Measurements from ENCODE around the gene VWDE.
"Not testable (repeated sequence)": the region's sequence is repeated elsewhere in the genome, so short reads cannot be mapped to it uniquely, and the experiment has no call there.

VWDE gene

GRCh38 chr7:12401538-12402364 is 1.9 kb downstream of the VWDE start:
- no peak for DNase-seq (ENCODE audit: low read depth, low spot score)

GRCh38 chr7:12398186-12398585 is 5.5 kb downstream of the VWDE start:
- no peak for DNase-seq (ENCODE audit: low read depth, low spot score)

- DNase-seq (ENCODE audit: low read depth, low spot score): no peak
Observed at GRCh38 chr7:12397671-12398070, 6.0 kb downstream of the VWDE start.

- not testable (repeated sequence) for DNase-seq (ENCODE audit: low read depth, low spot score)
Observed at GRCh38 chr7:12396670-12397069, 7.0 kb downstream of the VWDE start.

- no peak for DNase-seq (ENCODE audit: low read depth, low spot score)
Observed at GRCh38 chr7:12391922-12392615, 11.6 kb downstream of the VWDE start.

GRCh38 chr7:12389089-12389700 is 14.5 kb downstream of the VWDE start:
- peak; percentile 15 for DNase-seq (ENCODE audit: low read depth, low spot score)

GRCh38 chr7:12386313-12386740 is 17.3 kb downstream of the VWDE start:
- no peak for DNase-seq (ENCODE audit: low read depth, low spot score)

GRCh38 chr7:12385364-12385786 is 18.3 kb downstream of the VWDE start:
- no peak for DNase-seq (ENCODE audit: low read depth, low spot score)

GRCh38 chr7:12383377-12383776 is 20.3 kb downstream of the VWDE start:
- no peak for DNase-seq (ENCODE audit: low read depth, low spot score)

- no peak for DNase-seq (ENCODE audit: low read depth, low spot score)
Observed at GRCh38 chr7:12378389-12378788, 25.3 kb downstream of the VWDE start.

- DNase-seq (ENCODE audit: low read depth, low spot score): no peak
Observed at GRCh38 chr7:12377406-12377805, 26.3 kb downstream of the VWDE start.

- no peak for DNase-seq (ENCODE audit: low read depth, low spot score)
Observed at GRCh38 chr7:12373580-12374263, 29.9 kb downstream of the VWDE start.

- no peak for DNase-seq (ENCODE audit: low read depth, low spot score)
Observed at GRCh38 chr7:12370249-12370648, 33.4 kb downstream of the VWDE start.

GRCh38 chr7:12369756-12370155 is 33.9 kb downstream of the VWDE start:
- DNase-seq (ENCODE audit: low read depth, low spot score): peak; percentile 2

- DNase-seq (ENCODE audit: low read depth, low spot score): no peak
Observed at GRCh38 chr7:12369072-12369471, 34.6 kb downstream of the VWDE start.

- no peak for DNase-seq (ENCODE audit: low read depth, low spot score)
Observed at GRCh38 chr7:12360948-12361347, 42.7 kb downstream of the VWDE start.

- DNase-seq (ENCODE audit: low read depth, low spot score): no peak
Observed at GRCh38 chr7:12358694-12359093, 45.0 kb downstream of the VWDE start.

GRCh38 chr7:12357508-12357907 is 46.2 kb downstream of the VWDE start:
- no peak for DNase-seq (ENCODE audit: low read depth, low spot score)

- no peak for DNase-seq (ENCODE audit: low read depth, low spot score)
Observed at GRCh38 chr7:12351843-12352242, 51.8 kb downstream of the VWDE start.

GRCh38 chr7:12350971-12351370 is 52.7 kb downstream of the VWDE start:
- no peak for DNase-seq (ENCODE audit: low read depth, low spot score)

- no peak for DNase-seq (ENCODE audit: low read depth, low spot score)
Observed at GRCh38 chr7:12337095-12337494, 66.6 kb downstream of the VWDE start.

All from brain pericyte (primary cell).